ENCODE measurements around the gene IL1R1. TPM values are rescaled to one million over a fixed set of nuclear protein-coding genes. Genes with fewer than 3 reads are reported as not detected.

The IL1R1 gene
- polyA plus RNA-seq, 1 donor (not counting 4 experiments of a cell fraction or from before 2014, with no cell fraction given), result 7.5 TPM

GRCh38 chr2:102184568-102184967 lies 42.0 kb downstream of the IL1R1 start:
- H3K36me3 ChIP-seq (ENCODE audit: control insufficient read depth in 2 of 2, extremely low read depth in 1 of 2, insufficient read depth in 2 of 2, low read length in 2 of 2), result no peaks in the 10 kb centered on the region
- TF ChIP-seq CTCF (optimal IDR thresholded peaks at IDR 0.05 in 1 of 3, IDR thresholded peaks at IDR 0.05 in 1 of 3, conservative IDR thresholded peaks at IDR 0.05 in 1 of 3; ENCODE audit: extremely low read depth in 1 of 3, insufficient read depth in 2 of 3, low read length in 3 of 3) (no peak), EZH2 (IDR thresholded peaks at IDR 0.05; ENCODE audit: low read length) (no peak)
- H3K4me1 ChIP-seq (ENCODE audit: control insufficient read depth, extremely low read depth, insufficient read depth, low read length), result peaks cover 12% of the 10 kb centered on the region

GRCh38 chr2:102185347-102185746 lies 42.8 kb downstream of the IL1R1 start:
- H3K36me3 ChIP-seq (ENCODE audit: control insufficient read depth in 2 of 2, extremely low read depth in 1 of 2, insufficient read depth in 2 of 2, low read length in 2 of 2), result no peaks in the 10 kb centered on the region
- H4K20me1 ChIP-seq (ENCODE audit: control insufficient read depth, extremely low read depth, insufficient read depth, low read length), result no peaks in the 10 kb centered on the region
- no peaks in the 10 kb centered on the region for H3K79me2 ChIP-seq (ENCODE audit: control insufficient read depth, insufficient read depth, low read length)
- H3K4me3 ChIP-seq (ENCODE audit: control insufficient read depth in 2 of 3, extremely low read depth in 1 of 3, insufficient read depth in 2 of 3, low read depth in 1 of 3, low read length in 3 of 3), result no peak overlapping the region
- no peak overlapping the region for H3K4me2 ChIP-seq (ENCODE audit: control insufficient read depth, extremely low read depth, insufficient read depth, low read depth, low read length)
- no peaks in the 10 kb centered on the region for H3K9me1 ChIP-seq (ENCODE audit: control insufficient read depth, extremely low read depth, insufficient read depth, low read length)
- dilution Hi-C loops (cut with MboI; ENCODE audit: extremely low pct_ligation_motif_present, low sequenced_read_pairs), result no loop called here
- DNase-seq (ENCODE audit: low read depth, low spot score), result no peak
- FAIRE-seq, result peak; percentile 61
- TF ChIP-seq EZH2 (IDR thresholded peaks at IDR 0.05; ENCODE audit: low read length), result no peak
- TF ChIP-seq CTCF (optimal IDR thresholded peaks at IDR 0.05 in 1 of 3, IDR thresholded peaks at IDR 0.05 in 1 of 3, conservative IDR thresholded peaks at IDR 0.05 in 1 of 3; ENCODE audit: extremely low read depth in 1 of 3, insufficient read depth in 2 of 3, low read length in 3 of 3), result peak; percentile 61 to 63 (median 62)
- no peaks in the 10 kb centered on the region for H3K9me3 ChIP-seq (ENCODE audit: control insufficient read depth, low read depth, low read length)
- no peak overlapping the region for H3K9ac ChIP-seq (ENCODE audit: control insufficient read depth, extremely low read depth, insufficient read depth, low read length)
- H2AFZ ChIP-seq (ENCODE audit: control insufficient read depth, low read length), result no peak overlapping the region
- H3K27me3 ChIP-seq (ENCODE audit: control insufficient read depth, extremely low read depth, insufficient read depth, low read length), result no peaks in the 10 kb centered on the region
- H3K27ac ChIP-seq (ENCODE audit: control insufficient read depth, insufficient read depth, low read length), result no peak overlapping the region
- peaks cover 12% of the 10 kb centered on the region for H3K4me1 ChIP-seq (ENCODE audit: control insufficient read depth, extremely low read depth, insufficient read depth, low read length)

More at GRCh38 chr2:102184568-102184967, 42.0 kb downstream of the IL1R1 start:
- FAIRE-seq, result no peak
- H4K20me1 ChIP-seq (ENCODE audit: control insufficient read depth, extremely low read depth, insufficient read depth, low read length), result no peaks in the 10 kb centered on the region
- H2AFZ ChIP-seq (ENCODE audit: control insufficient read depth, low read length), result no peak overlapping the region
- no peak overlapping the region for H3K27ac ChIP-seq (ENCODE audit: control insufficient read depth, insufficient read depth, low read length)
- no peak overlapping the region for H3K4me3 ChIP-seq (ENCODE audit: control insufficient read depth in 2 of 3, extremely low read depth in 1 of 3, insufficient read depth in 2 of 3, low read depth in 1 of 3, low read length in 3 of 3)
- DNase-seq (ENCODE audit: low read depth, low spot score), result no peak
- H3K27me3 ChIP-seq (ENCODE audit: control insufficient read depth, extremely low read depth, insufficient read depth, low read length), result no peaks in the 10 kb centered on the region
- no peaks in the 10 kb centered on the region for H3K9me1 ChIP-seq (ENCODE audit: control insufficient read depth, extremely low read depth, insufficient read depth, low read length)
- no peaks in the 10 kb centered on the region for H3K79me2 ChIP-seq (ENCODE audit: control insufficient read depth, insufficient read depth, low read length)
- H3K9me3 ChIP-seq (ENCODE audit: control insufficient read depth, low read depth, low read length), result no peaks in the 10 kb centered on the region
- dilution Hi-C loops (cut with MboI; ENCODE audit: extremely low pct_ligation_motif_present, low sequenced_read_pairs), result no loop called here
- H3K9ac ChIP-seq (ENCODE audit: control insufficient read depth, extremely low read depth, insufficient read depth, low read length), result no peak overlapping the region
- no peak overlapping the region for H3K4me2 ChIP-seq (ENCODE audit: control insufficient read depth, extremely low read depth, insufficient read depth, low read depth, low read length)

All from keratinocyte (primary cell).